NCI-H69 (cell line): ENCODE measurements around the gene PIK3CD.
A peak's percentile ranks its signal among the peaks of the same experiment; 100 is the strongest.
"Not testable (repeated sequence)": the region's sequence is repeated elsewhere in the genome, so short reads cannot be mapped to it uniquely, and the experiment has no call there.

Experiments used
- DNase-seq: peaks from one replicate; lab custom pipeline; 2025; lab: John Stamatoyannopoulos, UW

PIK3CD gene

DNA sequence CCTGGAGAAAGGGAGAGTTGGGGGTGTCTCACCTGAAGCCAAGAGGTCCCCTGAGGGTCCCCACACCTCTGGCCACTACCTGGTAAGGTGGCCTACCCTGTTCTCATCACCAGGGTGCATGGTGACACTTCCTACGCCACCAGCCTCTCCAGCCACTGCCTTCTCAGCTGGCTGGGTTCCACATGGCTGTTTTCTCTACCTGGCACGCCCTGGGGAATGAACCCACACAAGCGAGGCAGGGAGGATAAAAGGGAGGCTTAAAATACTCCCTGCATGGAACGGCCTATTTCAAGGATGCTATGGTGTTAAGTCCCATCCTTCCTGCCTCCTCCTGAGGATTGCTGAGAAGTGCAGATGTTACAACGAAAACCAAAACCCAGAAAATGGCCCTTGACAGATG lies 84.7 kb downstream of the PIK3CD start:
- no peak for DNase-seq

DNA sequence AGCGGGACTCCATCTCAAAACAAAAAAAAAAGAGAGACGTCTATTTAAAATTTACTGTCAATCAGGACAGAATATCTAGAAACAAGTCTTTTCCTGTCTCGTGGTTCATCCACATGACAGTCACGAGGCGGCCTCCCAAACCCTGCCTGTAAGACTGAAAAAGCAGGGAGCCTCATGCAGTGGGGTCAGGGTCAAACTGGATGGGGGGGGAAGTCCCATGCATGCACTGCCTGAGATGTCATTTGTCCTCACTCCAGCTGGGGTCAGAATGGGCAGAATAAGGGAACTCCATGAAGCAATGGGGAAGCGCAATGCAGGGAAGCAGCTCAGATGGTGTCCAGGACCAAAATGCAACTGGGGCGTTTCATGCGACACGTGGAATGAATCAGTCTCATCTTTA lies 85.5 kb downstream of the PIK3CD start:
- DNase-seq = no peak

DNA sequence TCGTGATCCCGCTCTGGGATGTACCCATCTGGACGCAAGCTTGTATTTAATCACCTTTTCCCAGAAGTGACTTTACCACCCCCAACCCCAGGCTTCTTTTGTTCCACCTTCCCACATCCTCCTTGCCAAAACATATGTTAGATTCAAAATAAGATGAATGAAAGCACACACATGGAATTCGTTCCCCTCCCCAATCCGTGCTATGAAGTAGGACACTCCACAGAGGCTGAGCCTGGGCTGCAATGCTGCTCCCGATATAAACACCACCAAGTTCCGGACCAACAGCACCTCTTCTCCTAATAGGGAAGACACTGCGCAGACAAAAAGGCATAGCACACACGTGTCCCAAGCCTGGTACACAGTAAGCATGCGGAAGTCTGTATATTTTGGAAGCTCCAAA lies 86.1 kb downstream of the PIK3CD start:
- no peak for DNase-seq

DNA sequence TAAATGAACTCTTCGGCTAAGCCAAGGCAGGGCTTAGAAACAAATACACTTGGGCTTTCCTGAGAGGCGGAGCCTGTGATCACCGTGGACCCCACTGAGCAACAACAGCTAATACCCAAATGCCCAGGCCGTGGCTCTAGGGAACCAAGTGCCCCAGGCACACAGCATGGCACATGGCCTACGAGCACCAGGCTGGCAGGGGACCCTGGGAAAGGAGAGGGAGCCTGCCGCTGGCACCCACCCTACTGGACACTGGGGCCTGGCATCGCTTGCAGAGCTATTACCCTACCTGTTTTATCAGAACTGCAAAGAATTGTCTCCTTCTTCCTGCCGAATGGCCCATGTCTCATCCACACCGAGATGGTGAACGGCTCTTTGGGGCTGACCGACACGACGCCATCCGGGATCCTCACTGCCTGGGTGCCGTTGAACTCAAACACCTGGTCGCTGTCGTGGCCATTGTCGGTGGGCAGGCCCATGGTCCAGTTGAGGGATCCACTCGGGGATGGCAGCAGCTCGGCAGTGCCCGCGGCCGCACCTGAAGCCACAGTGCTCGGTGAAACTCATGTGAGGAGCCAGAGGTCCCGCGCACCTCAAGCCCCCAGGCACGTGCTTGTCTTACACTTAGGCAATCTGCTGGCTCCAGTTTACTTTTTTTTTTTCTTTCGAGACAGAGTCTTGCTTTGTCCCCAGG lies 92.7 kb downstream of the PIK3CD start:
- no peak for DNase-seq

DNA sequence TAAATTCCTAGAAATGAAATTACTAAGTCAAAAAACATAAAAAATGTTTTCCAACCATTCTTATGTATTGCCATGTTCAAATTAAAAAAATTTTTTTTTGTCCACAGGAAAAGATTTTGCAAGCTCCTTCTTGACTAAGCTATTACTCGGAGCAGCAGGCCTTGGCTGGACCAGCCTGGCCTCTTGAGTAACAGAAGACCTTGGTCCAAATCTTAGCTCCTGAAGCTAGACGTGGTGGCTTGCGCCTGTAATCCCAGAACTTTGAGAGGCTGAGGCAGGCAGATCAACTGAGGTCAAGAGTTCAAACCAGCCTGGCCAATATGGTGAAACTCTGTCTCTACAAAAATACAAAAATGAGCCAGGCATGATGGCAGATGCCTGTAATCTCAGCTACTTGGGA lies 94.7 kb downstream of the PIK3CD start:
- no peak for DNase-seq

DNA sequence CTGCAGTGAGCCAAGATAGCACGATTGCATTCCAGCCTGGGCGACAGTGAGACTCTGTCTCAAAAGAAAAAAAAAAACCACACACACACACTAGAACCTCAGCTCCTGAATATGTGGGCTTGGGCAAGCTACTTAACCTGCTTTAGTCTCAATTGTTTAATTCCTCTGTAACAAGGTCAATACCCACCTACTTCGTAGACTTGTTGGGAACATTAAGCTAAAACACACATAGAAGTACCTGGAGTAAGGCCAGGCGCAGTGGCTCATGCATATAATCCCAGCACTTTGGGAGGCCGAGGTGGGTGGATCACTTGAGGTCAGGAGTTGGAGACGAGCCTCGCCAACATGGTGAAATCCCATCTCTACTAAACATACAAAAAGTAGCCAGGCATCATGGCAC lies 95.1 kb downstream of the PIK3CD start:
- no peak for DNase-seq

DNA sequence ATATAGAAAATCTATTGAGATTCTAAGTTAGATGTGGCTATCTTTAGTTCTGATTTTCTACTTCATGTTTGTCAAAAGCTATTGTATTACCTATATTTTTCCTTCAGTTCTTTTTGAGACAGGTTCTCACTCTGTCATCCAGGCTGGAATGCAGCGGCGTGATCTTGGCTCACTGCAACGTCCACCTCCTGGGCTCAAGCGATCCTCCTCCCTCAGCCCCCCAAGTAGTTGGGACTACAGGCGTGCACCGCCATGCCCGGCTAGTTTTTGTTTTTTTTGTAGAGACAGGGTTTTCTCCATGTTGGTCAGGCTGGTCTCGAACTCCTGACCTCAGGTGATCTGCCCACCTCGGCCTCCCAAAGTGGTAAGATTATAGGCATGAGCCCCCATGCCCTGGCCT lies 96.9 kb downstream of the PIK3CD start:
- DNase-seq = not testable (repeated sequence)

DNA sequence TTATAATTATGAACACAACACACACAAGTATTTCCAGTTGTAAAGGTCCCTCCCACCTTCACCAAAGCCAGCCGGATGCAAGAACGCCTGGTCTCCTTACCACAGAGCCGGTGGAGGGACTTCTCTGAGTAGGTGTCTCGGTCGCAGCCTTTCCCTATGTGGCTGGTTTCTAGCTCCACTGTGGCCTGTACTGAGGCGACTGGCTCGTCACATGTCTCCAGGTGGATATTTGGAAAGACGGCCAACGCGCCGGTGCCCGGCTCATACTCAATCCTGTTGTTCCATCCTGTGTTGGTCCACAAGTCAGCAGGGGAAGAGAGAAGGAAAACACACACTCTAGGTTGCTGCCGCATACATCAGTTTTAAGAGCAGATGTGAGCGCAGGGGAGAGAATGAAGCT lies 97.8 kb downstream of the PIK3CD start:
- no peak for DNase-seq

DNA sequence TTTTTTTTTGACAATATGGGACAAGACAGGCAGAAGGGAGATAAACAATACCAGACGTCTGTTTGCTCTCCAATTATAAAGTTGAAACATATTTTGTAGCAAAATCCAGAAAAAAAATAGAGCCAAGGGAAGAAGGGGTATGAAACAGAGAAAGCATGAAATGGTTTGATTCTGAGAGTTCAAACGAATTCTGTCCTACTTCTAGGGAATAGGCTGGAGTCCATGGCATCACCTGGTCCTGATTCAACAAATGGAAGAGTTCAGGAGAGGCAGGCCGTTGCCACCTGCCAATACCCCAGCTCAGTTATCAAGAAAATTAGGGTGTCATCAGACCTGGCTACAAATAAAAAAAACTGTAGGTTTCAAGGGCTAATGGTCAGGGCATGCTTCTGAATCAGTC lies 100.4 kb downstream of the PIK3CD start:
- DNase-seq = no peak

DNA sequence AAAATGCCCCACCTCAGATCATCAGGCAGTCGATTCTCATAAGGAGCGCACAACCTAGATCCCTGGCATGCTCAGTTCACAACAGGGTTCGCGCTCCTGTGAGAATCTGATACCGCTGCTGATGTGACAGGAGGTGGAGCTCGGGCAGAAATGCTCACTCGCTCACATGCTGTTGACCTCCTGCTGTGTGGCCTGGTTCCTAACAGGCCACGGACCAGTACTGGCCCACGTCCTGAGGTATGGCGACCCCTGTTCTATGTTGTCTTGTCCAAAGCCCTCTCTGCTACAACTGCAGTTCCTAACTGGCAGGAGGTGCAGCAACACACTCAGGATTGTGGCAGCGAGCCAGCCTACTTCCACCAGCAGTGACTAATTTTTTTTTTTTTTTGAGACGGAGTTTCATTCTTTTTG lies 101.6 kb downstream of the PIK3CD start:
- DNase-seq = no peak

DNA sequence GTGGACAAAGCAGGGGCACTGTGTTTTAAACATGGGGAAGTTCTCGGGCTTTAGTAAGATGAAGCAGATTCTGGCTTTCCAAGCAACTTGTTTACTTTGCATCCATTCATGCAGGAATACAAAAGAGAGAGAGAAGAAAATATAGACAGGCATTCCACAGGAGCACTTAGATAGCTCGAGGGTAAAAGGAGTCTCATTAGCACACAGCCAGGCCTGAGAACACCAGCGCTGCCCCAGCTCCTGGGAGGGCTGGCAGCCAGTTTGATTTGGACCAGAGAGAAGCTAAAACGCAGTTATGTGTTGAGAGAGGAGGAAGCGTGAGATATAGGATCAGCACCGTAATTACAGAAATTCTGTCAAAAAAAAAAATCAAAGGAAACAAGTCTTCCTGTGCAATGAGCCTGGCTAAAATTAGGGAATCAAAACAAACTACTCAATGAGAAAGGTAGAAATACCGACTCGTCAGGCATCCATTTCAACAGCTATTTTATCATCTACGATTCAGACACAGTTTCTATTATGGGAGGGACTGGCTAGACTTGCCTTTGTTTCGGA lies 104.0 kb downstream of the PIK3CD start:
- DNase-seq = no peak

DNA sequence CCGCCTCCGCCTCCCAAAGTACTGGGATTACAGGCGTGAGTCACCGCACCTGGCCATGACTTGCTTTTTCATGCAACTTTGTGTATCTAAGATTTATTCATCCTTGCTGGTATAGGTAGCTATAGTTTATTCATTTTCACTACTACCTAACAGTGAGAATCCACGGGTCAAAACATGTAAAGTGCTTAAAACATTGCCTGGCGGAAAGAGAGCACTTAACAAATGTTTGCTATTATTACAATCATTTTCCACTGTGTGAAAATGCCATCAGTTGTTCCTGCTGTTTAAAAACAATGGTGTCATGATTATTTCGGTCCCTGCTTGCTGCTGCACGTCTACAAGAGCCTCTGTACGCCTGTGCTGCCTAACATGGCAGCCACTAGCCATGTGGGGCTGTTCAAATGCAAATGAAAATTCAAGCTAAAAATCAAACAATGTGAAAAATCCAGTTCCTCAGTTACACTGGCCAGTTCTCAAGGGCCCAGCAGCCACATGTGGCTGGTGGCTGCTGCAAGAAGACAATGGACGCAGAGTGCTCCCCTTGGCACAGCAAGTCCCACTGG lies 107.1 kb downstream of the PIK3CD start:
- no peak for DNase-seq

DNA sequence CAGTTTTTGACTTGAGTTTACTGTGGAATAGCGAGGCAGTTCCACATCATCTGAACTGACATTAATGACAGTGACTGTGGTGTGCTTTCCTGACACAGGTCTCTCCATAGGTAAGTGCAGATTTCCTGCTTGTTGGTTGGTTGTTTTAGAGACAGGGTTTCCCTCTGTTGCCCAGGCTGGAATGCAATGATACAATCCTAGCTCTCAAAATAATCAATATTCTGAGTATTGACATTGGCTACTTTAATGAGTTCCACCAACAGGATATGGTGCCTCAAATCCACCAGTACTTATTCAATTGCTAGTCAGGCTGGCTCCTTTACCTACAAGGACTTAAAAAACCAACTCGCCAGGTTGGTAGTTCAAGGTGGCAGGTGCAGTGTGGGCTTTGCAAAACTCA lies 108.4 kb downstream of the PIK3CD start:
- DNase-seq = no peak

DNA sequence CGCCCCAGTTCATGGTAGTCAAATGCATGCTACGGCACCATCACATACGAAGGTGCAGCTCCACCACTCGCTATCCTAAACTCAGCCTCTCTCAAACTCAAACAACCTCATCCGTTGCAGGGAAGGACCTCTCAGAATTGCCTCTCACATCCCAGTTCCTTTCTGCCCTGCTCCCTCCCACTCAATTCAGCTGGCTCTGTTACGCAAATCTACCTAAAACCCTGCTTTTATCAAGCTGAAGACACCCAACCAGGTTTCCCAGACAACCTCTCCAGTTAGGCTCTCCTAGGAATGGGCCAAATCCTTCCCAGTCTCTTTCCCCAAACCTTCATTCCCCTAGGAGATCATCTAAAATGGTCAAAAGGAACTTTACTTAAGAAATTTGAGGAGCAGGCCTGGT lies 109.3 kb downstream of the PIK3CD start:
- DNase-seq = no peak

DNA sequence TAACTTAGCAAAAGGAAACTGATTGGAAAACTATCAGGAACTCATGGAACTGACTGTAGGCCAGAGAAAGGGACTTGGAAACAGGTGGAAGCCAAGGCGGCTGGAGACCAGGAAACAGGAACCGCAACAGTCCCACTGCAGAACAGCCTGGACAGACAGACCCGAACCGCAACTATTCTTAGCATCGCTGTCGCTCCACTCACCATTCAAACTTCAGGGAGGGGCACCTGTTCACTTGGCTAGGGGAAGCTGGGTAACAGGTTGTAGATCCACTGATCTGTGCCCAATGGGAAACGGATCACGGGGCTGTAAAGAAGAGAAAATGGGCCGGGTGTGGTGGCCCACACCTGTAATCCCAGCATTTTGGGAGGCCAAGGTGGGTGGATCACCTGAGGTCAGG lies 110.3 kb downstream of the PIK3CD start:
- no peak for DNase-seq

DNA sequence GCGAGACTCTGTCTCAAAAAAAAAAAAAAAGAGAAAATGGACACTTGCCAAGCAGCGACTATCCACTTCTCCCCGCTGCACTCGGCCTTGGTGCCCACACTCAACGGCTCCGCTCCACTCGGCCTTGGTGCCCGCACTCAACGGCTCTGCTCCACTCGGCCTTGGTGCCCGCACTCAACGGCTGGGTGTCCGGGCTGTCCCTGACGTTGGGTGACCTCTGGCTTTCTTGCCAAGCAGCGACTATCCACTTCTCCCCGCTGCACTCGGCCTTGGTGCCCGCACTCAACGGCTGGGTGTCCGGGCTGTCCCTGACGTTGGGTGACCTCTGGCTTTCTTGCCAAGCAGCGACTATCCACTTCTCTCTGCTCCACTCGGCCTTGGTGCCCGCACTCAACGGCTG lies 110.9 kb downstream of the PIK3CD start:
- DNase-seq = not testable (repeated sequence)

DNA sequence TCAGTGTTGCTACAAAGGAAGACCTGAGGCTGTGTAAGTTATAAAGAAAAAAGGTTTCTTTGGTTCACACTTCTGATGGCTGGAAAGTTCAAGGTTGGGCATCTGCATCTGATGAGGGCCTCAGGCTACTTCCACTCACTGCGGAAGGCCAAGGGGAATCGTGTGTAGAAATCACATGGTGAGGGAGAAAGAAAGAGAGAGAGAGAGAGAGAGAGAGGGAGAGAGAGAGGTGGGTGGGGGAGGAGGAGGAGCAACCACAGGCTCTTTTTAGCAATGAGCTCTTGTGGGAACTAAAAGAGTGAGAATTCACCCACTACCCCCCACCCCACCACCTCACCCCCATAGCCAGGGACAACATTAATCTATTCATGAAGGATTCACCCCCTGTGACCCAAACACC lies 112.4 kb downstream of the PIK3CD start:
- no peak for DNase-seq

DNA sequence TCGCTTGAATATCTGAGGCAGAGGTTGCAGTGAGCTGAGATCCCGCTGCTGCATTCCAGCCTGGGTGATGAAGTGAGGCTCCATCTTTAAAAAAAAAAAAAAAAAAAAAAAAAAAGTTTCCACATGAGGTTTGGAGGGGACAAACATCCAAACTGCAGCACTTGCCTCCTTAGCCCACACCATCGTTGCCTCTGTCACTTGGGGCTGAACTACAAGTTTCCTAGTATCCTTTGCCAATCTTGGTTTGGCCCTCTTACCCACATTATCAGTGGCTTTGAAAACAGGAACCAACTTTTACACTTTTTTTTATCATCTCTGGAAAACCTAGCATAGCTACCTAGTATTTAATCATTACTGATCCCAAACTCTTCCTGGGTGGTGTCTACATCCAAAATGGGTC lies 113.0 kb downstream of the PIK3CD start:
- no peak for DNase-seq

DNA sequence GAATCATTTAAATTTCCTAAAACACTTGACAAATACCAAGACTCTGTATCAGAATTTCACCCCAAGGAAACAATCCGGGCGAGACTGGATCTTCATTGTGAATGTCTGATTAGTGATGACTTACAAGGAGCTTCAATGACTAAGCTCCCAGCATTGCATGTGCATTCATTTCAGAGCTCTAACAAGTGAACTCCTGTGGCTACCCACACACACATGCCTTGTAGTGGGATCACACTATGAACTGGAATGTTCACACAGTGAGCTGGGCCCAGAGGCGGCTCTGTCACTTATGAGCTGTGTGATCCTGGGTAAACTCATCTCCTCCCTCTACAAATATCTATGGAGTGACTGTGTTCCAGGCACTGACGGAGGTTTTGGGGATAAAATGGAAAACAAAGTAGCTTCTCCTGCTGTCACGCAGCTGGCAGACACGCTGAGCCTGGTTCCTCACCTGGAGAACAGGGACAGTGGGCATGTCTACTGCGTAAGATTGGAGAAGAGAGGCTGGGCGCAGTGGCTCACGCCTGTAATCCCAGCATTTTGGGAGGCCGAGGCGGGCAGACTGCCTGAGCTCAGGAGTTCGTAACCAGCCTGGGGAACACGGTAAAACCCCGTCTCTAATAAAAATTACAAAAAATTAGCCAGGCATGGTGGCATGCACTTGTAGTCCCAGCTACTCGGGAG lies 115.4 kb downstream of the PIK3CD start:
- DNase-seq = no peak

DNA sequence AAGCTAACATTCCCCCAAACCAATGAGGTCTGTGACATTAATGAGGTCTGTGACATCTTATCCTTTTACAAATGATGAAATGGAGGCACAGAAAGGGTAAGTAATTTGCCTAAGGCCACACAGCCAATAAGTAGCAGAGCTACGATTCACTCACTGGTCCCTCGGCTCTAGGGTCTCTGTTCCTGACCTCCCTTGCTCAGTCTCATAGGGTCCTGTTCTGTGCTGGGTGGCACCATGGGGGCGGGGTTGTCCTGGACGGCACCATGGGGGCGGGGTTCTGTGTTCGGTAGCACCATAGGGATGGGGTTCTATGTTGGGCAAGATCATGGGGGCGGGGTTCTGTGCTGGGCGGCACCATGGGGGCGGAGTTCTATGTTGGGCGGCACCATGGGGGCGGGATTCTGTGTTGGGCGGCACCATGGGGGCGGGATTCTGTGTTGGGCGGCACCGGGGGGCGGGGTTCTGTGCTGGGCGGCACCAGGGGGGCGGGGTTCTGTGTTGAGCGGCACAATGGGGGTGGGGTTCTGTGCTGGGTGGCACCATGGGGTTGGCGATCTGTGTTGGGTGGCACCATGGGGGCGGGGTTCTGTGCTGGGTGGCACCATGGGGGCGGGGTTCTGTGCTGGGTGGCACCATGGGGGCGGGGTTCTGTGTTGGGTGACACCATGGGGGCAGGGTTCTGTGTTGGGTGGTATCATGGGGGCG lies 116.6 kb downstream of the PIK3CD start:
- peak; percentile 8 for DNase-seq

DNA sequence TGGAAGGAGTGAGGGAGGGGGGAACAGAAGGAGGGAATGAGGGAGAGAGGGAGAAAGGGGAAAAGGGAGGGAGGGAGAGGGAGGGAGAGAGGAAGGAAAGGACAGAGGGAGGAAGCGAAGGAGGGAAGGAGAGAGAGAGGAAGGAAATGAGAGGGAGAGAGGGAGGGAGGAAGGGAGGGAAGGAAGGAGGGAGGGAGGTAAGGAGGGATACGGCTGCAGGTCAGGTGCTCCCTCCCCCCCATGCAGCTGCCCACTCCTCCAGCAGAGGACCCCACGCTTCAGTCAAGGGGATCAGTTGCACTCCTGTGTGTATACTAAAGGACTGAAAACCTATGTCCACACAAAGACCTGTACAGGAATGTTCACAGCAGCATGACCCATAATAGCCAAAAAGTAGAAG lies 117.5 kb downstream of the PIK3CD start:
- no peak for DNase-seq

DNA sequence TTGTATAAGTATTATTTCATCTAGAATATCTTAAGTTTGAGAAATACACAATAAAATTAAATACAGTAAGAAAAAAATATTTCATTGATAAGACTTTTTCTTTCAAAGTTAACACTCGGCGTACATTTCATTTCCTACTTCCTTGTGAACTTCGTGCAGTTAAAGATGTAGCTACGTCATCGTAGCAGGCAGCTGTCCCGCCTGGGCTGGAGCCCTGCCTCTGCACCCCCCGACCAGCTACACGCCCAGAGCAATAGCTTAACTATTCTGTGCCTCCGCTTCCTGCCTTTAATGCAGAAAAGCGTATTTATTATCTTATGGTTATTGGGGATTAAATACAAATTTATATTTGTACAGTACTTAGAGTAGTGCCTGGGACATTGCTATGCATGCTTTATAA lies 118.8 kb downstream of the PIK3CD start:
- DNase-seq = no peak
